HepG2 (cell line): ENCODE data around the gene NRIP2. TPM values are rescaled to one million over a fixed set of nuclear protein-coding genes. Genes with fewer than 3 reads are reported as not detected.

ENCODE experiments used
- ATAC-seq: fragments of 200-7000 bp; cut with Tn5 transposase; 3 replicates; pipeline ENCODE4 v1.9.1; 2020; ENCODE audit warnings: mild to moderate bottlenecking, moderate library complexity
- BruUV-seq: library from RNA; stranded (reverse); fragments of 400-500 nt; replicated peaks from 2 replicates; lab custom pipeline; 2021; lab: Mats Ljungman, UMichigan
- CTCF ChIA-PET: fragments of 300-600 bp; formaldehyde crosslinking; extraction: SDS; loops from one replicate; lab custom pipeline; 2021; ENCODE audit warnings: low total read pairs, inconsistent platforms, low intra/inter-chr PET ratio; lab: Yijun Ruan, JAX
- POLR2A ChIA-PET: fragments of 350-600 bp; sonication (Branson Sonifier 250); formaldehyde crosslinking; loops from one replicate; lab custom pipeline; 2020; ENCODE audit warnings: antibody characterized with exemption, inconsistent platforms; lab: Yijun Ruan, JAX
- DNase-seq: peaks from one replicate; pipeline ENCODE4 v3.0.0-alpha.2; 2015; ENCODE audit warnings: low spot score
- FAIRE-seq: peaks from 3 replicates; lab custom pipeline; 2011; peaks lifted over from hg19 to GRCh38; lab: Jason Lieb, UNC
- H2AFZ ChIP-seq: one replicate; pipeline ENCODE4 v1.6.1; 2011; ENCODE audit warnings: low read length, inconsistent platforms
- H3K27ac ChIP-seq: fragments of 300-600 bp; 3 replicates; pipeline ENCODE4 v1.8.0; 2011; ENCODE audit warnings: mixed run types, mild to moderate bottlenecking, mixed read lengths, low read length, inconsistent platforms; ENCODE audit not compliant: insufficient read depth; ENCODE audit errors: extremely low read length
- H3K27me3 ChIP-seq, 2 experiments: fragments of 200-600 bp in 1 of 2; 2 replicates in 1 of 2; 3 replicates in 1 of 2; pipeline versions ENCODE4 v1.6.0 to v1.8.0; 2011; ENCODE audit warnings: low read length in 2 of 2, mild to moderate bottlenecking in 2 of 2, moderate library complexity in 2 of 2, inconsistent platforms in 1 of 2; ENCODE audit not compliant: insufficient read depth in 2 of 2, control insufficient read depth in 1 of 2
- H3K36me3 ChIP-seq, 2 experiments: fragments of 200-600 bp in 1 of 2; replicated peaks in 1 of 2; 2 replicates in 1 of 2; 3 replicates in 1 of 2; pipeline versions ENCODE4 v1.5.1 to v1.8.0; 2011; ENCODE audit warnings: low read length in 2 of 2, inconsistent platforms in 1 of 2; ENCODE audit not compliant: insufficient read depth in 2 of 2, control insufficient read depth in 1 of 2
- H3K4me1 ChIP-seq: 2 replicates; pipeline ENCODE4 v1.5.1; 2012; ENCODE audit warnings: low read length, inconsistent platforms; ENCODE audit not compliant: insufficient read depth
- H3K4me2 ChIP-seq: 2 replicates; pipeline ENCODE4 v1.6.0; 2011; ENCODE audit warnings: low read depth, low read length, inconsistent platforms
- H3K4me3 ChIP-seq, 3 experiments: fragments of 200-600 bp in 1 of 3; sonication (generic), shearing (Covaris generic) in 1 of 3; replicated peaks in 1 of 3; 2 replicates each; pipeline ENCODE4 v1.5.1; 2011 to 2016; ENCODE audit warnings: low read length in 3 of 3, inconsistent platforms in 2 of 3, low read depth in 2 of 3, mild to moderate bottlenecking in 2 of 3, control low read depth in 1 of 3, mixed read lengths in 1 of 3; ENCODE audit not compliant: insufficient read depth in 1 of 3
- H3K79me2 ChIP-seq: one replicate; pipeline ENCODE4 v1.6.1; 2011; ENCODE audit warnings: low read length, inconsistent platforms; ENCODE audit not compliant: insufficient read depth
- H3K9ac ChIP-seq: 2 replicates; pipeline ENCODE4 v1.6.0; 2011; ENCODE audit warnings: mild to moderate bottlenecking, low read depth, low read length, inconsistent platforms; ENCODE audit not compliant: insufficient read depth
- H3K9me3 ChIP-seq: 2 replicates; pipeline ENCODE4 v1.5.1; 2012; ENCODE audit warnings: mild to moderate bottlenecking, low read length
- H4K20me1 ChIP-seq: 2 replicates; pipeline ENCODE4 v1.6.0; 2011; ENCODE audit warnings: inconsistent platforms, mild to moderate bottlenecking, low read length, moderate library complexity; ENCODE audit not compliant: insufficient read depth
- BCLAF1 ChIP-seq: fragments of 450-650 bp; IDR thresholded peaks from 2 replicates; pipeline ENCODE4 v1.6.1; 2017; ENCODE audit warnings: mild to moderate bottlenecking
- CERS6 ChIP-seq: sonication (generic); formaldehyde crosslinking; IDR thresholded peaks from 2 replicates; pipeline ENCODE4 v1.5.0; 2020; ENCODE audit warnings: missing genetic modification reagents
- ELF3 ChIP-seq: IDR thresholded peaks from 2 replicates; pipeline ENCODE4 v1.6.1; 2016; ENCODE audit warnings: missing genetic modification reagents, missing compliant biosample characterization
- IKZF4 ChIP-seq: sonication (generic); formaldehyde crosslinking; IDR thresholded peaks from 2 replicates; pipeline ENCODE4 v1.5.1; 2020; ENCODE audit warnings: borderline replicate concordance, mild to moderate bottlenecking, low read depth, missing genetic modification reagents; ENCODE audit errors: not compliant biosample characterization
- NFATC3 ChIP-seq: sonication (generic); formaldehyde crosslinking; IDR thresholded peaks from 2 replicates; pipeline ENCODE4 v1.5.1; 2020; ENCODE audit warnings: mild to moderate bottlenecking, missing genetic modification reagents
- SMAD3 ChIP-seq: sonication (generic); formaldehyde crosslinking; IDR thresholded peaks from 2 replicates; pipeline ENCODE4 v1.4.0; 2020; ENCODE audit warnings: missing genetic modification reagents
- SNAI1 ChIP-seq: sonication (generic); formaldehyde crosslinking; IDR thresholded peaks from 2 replicates; pipeline ENCODE4 v1.5.0; 2020; ENCODE audit warnings: mild to moderate bottlenecking, missing genetic modification reagents, borderline replicate concordance
- ZBTB34 ChIP-seq: sonication (generic); formaldehyde crosslinking; IDR thresholded peaks from 2 replicates; pipeline ENCODE4 v1.8.0; 2022; ENCODE audit warnings: mild to moderate bottlenecking, missing genetic modification reagents
- ZHX2 ChIP-seq, 2 experiments: sonication (generic) in 1 of 2; formaldehyde crosslinking in 1 of 2; IDR thresholded peaks; 2 replicates each; pipeline versions ENCODE4 v1.6.1 to v1.9.0; 2014 to 2022; ENCODE audit warnings: antibody characterized with exemption in 1 of 2, borderline replicate concordance in 1 of 2, inconsistent platforms in 1 of 2, low read depth in 1 of 2, missing genetic modification reagents in 1 of 2
- ZNF432 ChIP-seq: sonication (generic); formaldehyde crosslinking; IDR thresholded peaks from 2 replicates; pipeline ENCODE4 v1.5.0; 2020; ENCODE audit warnings: missing genetic modification reagents, mild to moderate bottlenecking, borderline replicate concordance
- WGBS: methylation state at CpG from one replicate; pipeline ENCODE4 v1.1.6; 2017; ENCODE audit warnings: low lambda C conversion rate; 5-methylcytosine and 5-hydroxymethylcytosine counted together
- in situ Hi-C: cut with HindIII; loops from 2 replicates; pipeline ENCODE4 v1.10.0; 2017; ENCODE audit warnings: low pct_unique_long_range_greater_than_20kb; ENCODE audit not compliant: extremely low pct_ligation_motif_present
- intact Hi-C: fragments of 100-400 bp; cut with micrococcal nuclease; formaldehyde crosslinking; loops from one replicate; pipeline ENCODE4 v1.10.0; 2022; ENCODE audit not compliant: unreplicated experiment
- polyA plus RNA-seq, 8 experiments: library from polyadenylated mRNA; depleted of rRNA in 3 of 8; stranded (reverse) in 7 of 8; unstranded in 1 of 8; fragments of >200 nt; fragmentation: Illumina TruSeq in 4 of 8; extraction: Trizol in 4 of 8; gene quantifications; 2 replicates each; pipeline versions ENCODE4 v1.2.1 to v1.2.3, GENCODE V29; 2011 to 2016; ENCODE audit warnings: low read depth in 4 of 8, missing spikeins in 1 of 8, mixed read lengths in 1 of 8; ENCODE audit not compliant: insufficient read depth in 1 of 8
- total RNA-seq, 5 experiments: library from RNA; depleted of rRNA; stranded (reverse); fragments of >200 nt; fragmentation: Illumina TruSeq; extraction: Trizol; gene quantifications; 2 replicates each; pipeline ENCODE4 v1.2.3, GENCODE V29; 2016; ENCODE audit warnings: low read depth in 1 of 5

The NRIP2 gene
- total and polyA plus RNA-seq, 2 of the 13 experiments (the other 11 are each of a cell fraction or from before 2014, with no cell fraction given), result not detected

- WGBS, result under 1% methylated on average over 14 of the region's 38 CpGs
- FAIRE-seq (no peak), DNase-seq (no peak), ATAC-seq (peak; percentile 80)
- intact Hi-C loops (no loop called here), in situ Hi-C loops (no loop called here)
- Histone ChIP-seq H3K4me2 (peak overlapping the region; percentile 81), H3K27ac (peak overlapping the region; percentile 84), H3K27me3 (no peaks in the 10 kb centered on the region; a peak in 1 of 5 replicates), H3K9ac (peak overlapping the region; percentile 85), H2AFZ (no peak overlapping the region), H3K9me3 (no peaks in the 10 kb centered on the region), H3K4me3 (peak overlapping the region; percentile 74 to 85 (median 77)), H3K36me3 (peaks cover 6 to 16% of the 10 kb centered on the region in 2 experiments), H3K79me2 (peaks cover 56% of the 10 kb centered on the region), H4K20me1 (no peaks in the 10 kb centered on the region), H3K4me1 (peaks cover 38% of the 10 kb centered on the region)
- ChIA-PET CTCF (no interaction called here), POLR2A (interaction anchor here (0.7 to 1.6 kb wide), 4 partner anchors 10 to 36 kb away, joined by 3 to 6 read pairs (median 4); no protein-coding TSS in a partner anchor)
- TSS peak; percentile 51 for BruUV-seq
- TF ChIP-seq NFATC3 (CRISPR knock-in tag), result no peak
- no peak for TF ChIP-seq CERS6 (CRISPR knock-in tag)
- TF ChIP-seq SMAD3 (CRISPR knock-in tag), result no peak
- TF ChIP-seq IKZF4 (CRISPR knock-in tag), result peak; percentile 13
- TF ChIP-seq SNAI1 (CRISPR knock-in tag), result 0 out of 2 replicates have a peak, but pooled peaks have one; percentile 12
- no peak for TF ChIP-seq ZHX2 (IDR thresholded peaks at IDR 0.05; ENCODE audit: low read depth)
- TF ChIP-seq ZHX2 (CRISPR knock-in tag; IDR thresholded peaks at IDR 0.05; ENCODE audit: borderline replicate concordance), result no peak
- TF ChIP-seq ZBTB34 (CRISPR knock-in tag), result no peak
- no peak for TF ChIP-seq ELF3 (CRISPR knock-in tag)
- TF ChIP-seq ZNF432 (CRISPR knock-in tag), result no peak
- no peak for TF ChIP-seq BCLAF1
These were observed 41.7 kb upstream of the NRIP2 start for GRCh38 chr12:2876431-2877046.
